Glutamatergic neuron (in vitro differentiated cells): ENCODE results near the gene ZNF700. TPM values are rescaled to one million over a fixed set of nuclear protein-coding genes. Genes with fewer than 3 reads are reported as not detected.

Experiments
- DNase-seq: peaks from one replicate; pipeline ENCODE4 v3.0.0; 2022
- H3K27ac Mint-ChIP-seq: one replicate; pipeline ENCODE4 v1.8.0; 2020; ENCODE audit warnings: mild to moderate bottlenecking, mixed read lengths, inconsistent platforms; ENCODE audit not compliant: unreplicated experiment
- H3K27me3 Mint-ChIP-seq: one replicate; pipeline ENCODE4 v1.8.0; 2020; ENCODE audit warnings: mild to moderate bottlenecking, moderate library complexity, mixed read lengths, inconsistent platforms; ENCODE audit not compliant: unreplicated experiment
- H3K36me3 Mint-ChIP-seq: one replicate; pipeline ENCODE4 v1.8.0; 2020; ENCODE audit warnings: mild to moderate bottlenecking, mixed read lengths, inconsistent platforms; ENCODE audit not compliant: unreplicated experiment
- H3K4me1 Mint-ChIP-seq: one replicate; pipeline ENCODE4 v1.8.0; 2020; ENCODE audit warnings: mild to moderate bottlenecking, low read depth, mixed read lengths, inconsistent platforms; ENCODE audit not compliant: unreplicated experiment
- H3K4me3 Mint-ChIP-seq: one replicate; pipeline ENCODE4 v1.8.0; 2020; ENCODE audit warnings: mild to moderate bottlenecking, mixed read lengths, inconsistent platforms; ENCODE audit not compliant: unreplicated experiment
- H3K9me3 Mint-ChIP-seq: one replicate; pipeline ENCODE4 v1.8.0; 2020; ENCODE audit warnings: mild to moderate bottlenecking, moderate library complexity, mixed read lengths, inconsistent platforms; ENCODE audit not compliant: unreplicated experiment
- total RNA-seq: library from RNA; stranded (reverse); fragmentation: NEBNext Ultra II Directional; extraction: Animal tissue kit (Norgen Biotek cat#: 25700); gene quantifications from one replicate; pipeline ENCODE4 v1.2.1, GENCODE V29; 2021; ENCODE audit not compliant: unreplicated experiment
- TF ChIP-seq, protein P1 (sequence below): fragments of 200-600 bp; sonication (generic); IDR thresholded peaks from one replicate; pipeline ENCODE4 v1.5.0; 2021; ENCODE audit not compliant: partially characterized antibody, unreplicated experiment

The ZNF700 gene
- total RNA-seq, 1 donor from 2014 or later = 17.8 TPM

DNA sequence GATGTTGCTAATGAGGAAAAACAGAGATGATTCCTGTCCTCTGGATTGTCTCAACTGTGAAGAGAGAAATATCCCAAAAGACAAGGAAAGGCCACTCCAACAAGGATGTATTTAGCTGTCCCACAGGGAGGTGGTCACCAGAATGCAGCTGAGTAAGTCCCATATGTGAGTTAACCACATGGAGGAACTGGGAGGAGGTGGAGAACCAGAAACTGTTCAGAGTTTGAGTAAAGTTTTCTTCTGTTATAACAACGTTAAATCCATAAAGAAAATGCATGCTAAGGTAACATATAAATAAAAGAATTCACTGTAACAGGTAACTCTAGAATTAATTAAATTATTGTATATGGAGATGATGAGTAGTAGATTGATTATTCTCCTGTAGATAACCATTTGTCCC, 45.3 kb downstream of the ZNF700 start:
- Mint-ChIP-seq H3K27me3 (no peaks in the 10 kb centered on the region), H3K27ac (no peak overlapping the region), H3K4me3 (no peak overlapping the region), H3K9me3 (peaks cover 3% of the 10 kb centered on the region), H3K4me1 (peaks cover 4% of the 10 kb centered on the region), H3K36me3 (peaks cover 38% of the 10 kb centered on the region)
- TF ChIP-seq, protein P1, sequence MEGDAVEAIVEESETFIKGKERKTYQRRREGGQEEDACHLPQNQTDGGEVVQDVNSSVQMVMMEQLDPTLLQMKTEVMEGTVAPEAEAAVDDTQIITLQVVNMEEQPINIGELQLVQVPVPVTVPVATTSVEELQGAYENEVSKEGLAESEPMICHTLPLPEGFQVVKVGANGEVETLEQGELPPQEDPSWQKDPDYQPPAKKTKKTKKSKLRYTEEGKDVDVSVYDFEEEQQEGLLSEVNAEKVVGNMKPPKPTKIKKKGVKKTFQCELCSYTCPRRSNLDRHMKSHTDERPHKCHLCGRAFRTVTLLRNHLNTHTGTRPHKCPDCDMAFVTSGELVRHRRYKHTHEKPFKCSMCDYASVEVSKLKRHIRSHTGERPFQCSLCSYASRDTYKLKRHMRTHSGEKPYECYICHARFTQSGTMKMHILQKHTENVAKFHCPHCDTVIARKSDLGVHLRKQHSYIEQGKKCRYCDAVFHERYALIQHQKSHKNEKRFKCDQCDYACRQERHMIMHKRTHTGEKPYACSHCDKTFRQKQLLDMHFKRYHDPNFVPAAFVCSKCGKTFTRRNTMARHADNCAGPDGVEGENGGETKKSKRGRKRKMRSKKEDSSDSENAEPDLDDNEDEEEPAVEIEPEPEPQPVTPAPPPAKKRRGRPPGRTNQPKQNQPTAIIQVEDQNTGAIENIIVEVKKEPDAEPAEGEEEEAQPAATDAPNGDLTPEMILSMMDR = no peak
- DNase-seq = no peak

GRCh38 chr19:11971041-11971440, 46.1 kb downstream of the ZNF700 start:
- H3K4me3 Mint-ChIP-seq = no peak overlapping the region
- H3K27ac Mint-ChIP-seq = no peak overlapping the region
- peaks cover 4% of the 10 kb centered on the region for H3K9me3 Mint-ChIP-seq
- TF ChIP-seq, protein P1 = no peak
- peaks cover 44% of the 10 kb centered on the region for H3K36me3 Mint-ChIP-seq
- H3K4me1 Mint-ChIP-seq = no peaks in the 10 kb centered on the region
- no peaks in the 10 kb centered on the region for H3K27me3 Mint-ChIP-seq
- no peak for DNase-seq

DNA sequence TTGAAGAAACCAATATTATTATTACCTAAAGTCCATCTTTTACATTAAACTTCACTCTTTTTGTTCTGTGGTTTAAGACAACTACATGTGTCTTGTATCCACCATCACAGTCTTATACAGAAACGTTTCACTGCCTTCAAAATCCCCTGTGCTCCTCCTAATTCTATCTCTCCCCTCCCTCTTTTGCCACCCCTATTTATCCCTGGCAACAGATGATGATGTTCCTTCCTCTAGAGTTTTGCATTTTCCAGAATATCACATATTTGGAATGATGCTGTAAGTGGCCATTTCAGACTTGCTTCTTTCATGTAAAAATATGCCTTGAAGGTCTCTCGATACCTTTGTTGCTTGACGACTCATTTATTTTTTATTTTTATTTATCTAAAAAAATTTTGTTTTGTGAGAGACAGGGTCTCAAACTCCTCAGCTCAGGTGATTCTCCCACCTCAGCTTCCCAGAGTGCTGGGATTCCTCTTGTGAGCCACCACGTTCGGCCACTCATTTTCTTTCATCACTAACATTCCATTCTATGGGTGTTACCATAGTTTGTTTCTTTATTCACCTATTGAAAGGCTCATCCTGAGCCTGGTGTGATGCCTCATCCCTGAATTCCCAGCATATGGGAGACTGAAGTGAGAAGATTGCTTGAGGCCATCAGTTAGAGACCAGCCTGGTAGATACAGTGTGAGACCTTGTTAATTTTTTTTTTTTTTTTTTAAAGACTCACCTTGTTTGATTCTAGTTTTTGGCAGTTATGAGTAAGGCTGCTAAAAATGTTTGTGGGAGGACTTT, 48.3 kb downstream of the ZNF700 start:
- Mint-ChIP-seq H3K9me3 (peaks cover 4% of the 10 kb centered on the region), H3K27ac (no peak overlapping the region), H3K4me3 (no peak overlapping the region), H3K4me1 (no peaks in the 10 kb centered on the region), H3K36me3 (peaks cover 59% of the 10 kb centered on the region), H3K27me3 (no peaks in the 10 kb centered on the region)
- TF ChIP-seq, protein P1 = no peak
- DNase-seq = no peak

DNA sequence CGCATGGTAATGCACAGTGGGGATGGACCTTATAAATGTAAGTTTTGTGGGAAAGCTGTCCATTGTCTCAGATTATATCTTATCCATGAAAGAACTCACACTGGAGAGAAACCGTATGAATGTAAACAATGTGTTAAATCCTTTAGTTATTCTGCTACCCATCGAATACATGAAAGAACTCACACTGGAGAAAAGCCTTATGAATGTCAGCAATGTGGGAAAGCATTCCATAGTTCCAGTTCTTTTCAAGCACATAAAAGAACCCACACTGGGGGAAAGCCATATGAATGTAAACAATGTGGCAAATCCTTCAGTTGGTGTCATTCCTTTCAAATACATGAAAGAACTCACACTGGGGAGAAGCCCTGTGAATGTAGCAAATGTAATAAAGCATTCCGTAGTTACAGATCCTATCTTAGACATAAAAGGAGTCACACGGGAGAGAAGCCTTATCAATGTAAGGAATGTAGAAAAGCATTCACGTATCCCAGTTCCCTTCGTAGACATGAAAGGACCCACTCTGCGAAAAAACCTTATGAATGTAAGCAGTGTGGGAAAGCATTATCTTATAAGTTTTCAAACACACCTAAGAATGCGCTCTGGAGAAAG, 53.7 kb downstream of the ZNF700 start:
- TF ChIP-seq, protein P1 = no peak
- H3K36me3 Mint-ChIP-seq = peaks cover 67% of the 10 kb centered on the region
- DNase-seq = no peak
- no peaks in the 10 kb centered on the region for H3K4me1 Mint-ChIP-seq
- H3K27me3 Mint-ChIP-seq = peaks cover 3% of the 10 kb centered on the region
- H3K4me3 Mint-ChIP-seq = no peak overlapping the region
- H3K9me3 Mint-ChIP-seq = peaks cover 30% of the 10 kb centered on the region
- no peak overlapping the region for H3K27ac Mint-ChIP-seq

GRCh38 chr19:11979527-11979926, 54.6 kb downstream of the ZNF700 start:
- TF ChIP-seq, protein P1 = no peak
- Mint-ChIP-seq H3K4me3 (no peak overlapping the region), H3K27ac (no peak overlapping the region), H3K9me3 (peaks cover 30% of the 10 kb centered on the region), H3K36me3 (peaks cover 63% of the 10 kb centered on the region), H3K4me1 (no peaks in the 10 kb centered on the region), H3K27me3 (peaks cover 3% of the 10 kb centered on the region)
- DNase-seq = no peak
